T-helper 1 cell (primary cell): ENCODE measurements around the gene CSE1L.
A peak's percentile ranks its signal among the peaks of the same experiment; 100 is the strongest.
"Not testable (repeated sequence)": the region's sequence is repeated elsewhere in the genome, so short reads cannot be mapped to it uniquely, and the experiment has no call there.

Source experiments
- DNase-seq, 5 donors: peaks; one replicate each; pipeline ENCODE4 v3.0.0-alpha.2; 2012 to 2020

CSE1L gene

DNA sequence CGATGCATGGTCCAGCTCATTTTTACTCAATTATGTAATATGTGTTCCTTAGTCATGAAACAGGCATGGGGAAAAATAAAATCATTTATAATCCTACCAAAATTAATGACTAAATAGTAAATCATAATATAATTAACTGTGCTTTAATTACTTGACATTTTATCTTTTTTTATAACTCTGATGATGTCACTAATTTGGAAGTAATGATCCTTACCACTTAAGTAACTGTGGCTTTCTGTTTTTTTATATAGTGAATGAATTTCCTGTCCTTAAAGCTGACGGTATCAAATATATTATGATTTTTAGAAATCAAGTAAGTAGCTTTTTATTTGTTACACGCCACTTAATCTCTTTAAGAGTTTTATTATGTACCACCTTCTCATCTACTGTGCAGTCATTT is 32.2 kb downstream of the CSE1L start:
- DNase-seq: no peak

DNA sequence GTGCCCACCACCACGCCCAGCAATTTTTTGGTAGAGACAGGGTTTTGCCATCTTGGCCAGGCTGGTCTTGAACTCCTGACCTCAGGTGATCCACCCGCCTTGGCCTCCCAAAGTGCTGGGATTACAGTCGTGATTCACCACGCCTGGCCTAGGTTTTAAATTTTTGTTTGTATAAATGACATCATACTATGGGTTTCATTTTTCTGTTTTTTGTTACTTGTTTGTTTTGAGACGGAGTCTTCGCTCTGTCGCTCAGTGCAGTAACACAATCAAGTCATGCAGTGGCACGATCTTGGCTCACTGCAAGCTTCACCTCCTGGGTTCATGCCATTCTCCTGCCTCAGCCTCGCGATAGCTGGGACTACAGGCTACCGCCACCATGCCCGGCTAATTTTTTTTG is 36.2 kb downstream of the CSE1L start:
- DNase-seq: not testable (repeated sequence)

DNA sequence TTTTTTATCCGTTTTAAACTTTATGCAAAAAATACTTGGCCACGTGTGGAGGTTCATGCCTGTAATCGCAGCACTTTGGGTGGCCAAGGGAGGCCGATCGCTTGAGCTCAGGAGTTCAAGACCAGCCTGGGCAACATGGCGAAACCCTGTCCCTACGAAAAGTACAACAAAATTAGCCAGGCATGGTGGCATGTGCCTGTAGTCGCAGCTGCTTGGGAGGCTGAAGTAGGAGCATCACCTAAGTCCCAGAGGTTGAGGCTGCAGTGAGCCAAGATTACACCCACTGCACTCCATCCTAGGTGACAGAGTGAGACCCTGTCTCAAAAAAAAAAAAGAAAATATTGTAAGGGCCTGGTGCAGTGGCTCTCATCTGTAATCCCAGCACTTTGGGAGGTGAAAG is 45.0 kb downstream of the CSE1L start:
- no peak for DNase-seq

DNA sequence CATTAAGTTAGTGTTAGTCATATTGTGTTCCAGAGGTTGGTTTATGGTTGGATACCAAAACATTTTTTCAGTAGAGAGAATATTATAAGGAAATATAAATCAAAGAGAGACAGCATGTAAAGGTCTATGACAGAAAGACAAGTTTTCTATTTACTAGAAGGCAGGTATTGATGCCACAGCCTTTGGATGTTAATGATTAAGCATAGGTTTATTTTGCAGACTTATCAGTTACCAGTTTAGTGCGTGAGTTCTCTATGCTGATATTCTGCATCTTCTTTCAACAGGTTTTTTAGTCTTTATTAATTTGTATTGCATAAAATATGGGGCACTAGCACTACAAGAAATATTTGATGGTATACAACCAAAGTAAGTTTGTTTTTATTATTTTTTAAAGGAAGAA is 45.6 kb downstream of the CSE1L start:
- no peak for DNase-seq

DNA sequence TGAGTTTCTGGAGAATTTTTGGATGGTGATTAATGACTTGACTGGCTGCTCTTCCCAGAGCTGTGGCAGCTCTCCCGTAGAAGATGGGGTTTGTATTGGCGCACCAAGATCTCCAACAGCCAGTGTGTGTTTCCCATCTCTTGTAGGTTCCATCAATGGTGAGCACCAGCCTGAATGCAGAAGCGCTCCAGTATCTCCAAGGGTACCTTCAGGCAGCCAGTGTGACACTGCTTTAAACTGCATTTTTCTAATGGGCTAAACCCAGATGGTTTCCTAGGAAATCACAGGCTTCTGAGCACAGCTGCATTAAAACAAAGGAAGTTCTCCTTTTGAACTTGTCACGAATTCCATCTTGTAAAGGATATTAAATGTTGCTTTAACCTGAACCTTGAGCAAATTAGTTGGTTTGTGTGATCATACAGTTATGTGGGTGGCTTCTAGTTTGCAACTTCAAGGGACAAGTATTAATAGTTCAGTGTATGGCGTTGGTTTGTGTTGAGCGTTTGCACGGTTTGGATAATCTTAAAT is 50.2 kb downstream of the CSE1L start:
- DNase-seq: no peak

DNA sequence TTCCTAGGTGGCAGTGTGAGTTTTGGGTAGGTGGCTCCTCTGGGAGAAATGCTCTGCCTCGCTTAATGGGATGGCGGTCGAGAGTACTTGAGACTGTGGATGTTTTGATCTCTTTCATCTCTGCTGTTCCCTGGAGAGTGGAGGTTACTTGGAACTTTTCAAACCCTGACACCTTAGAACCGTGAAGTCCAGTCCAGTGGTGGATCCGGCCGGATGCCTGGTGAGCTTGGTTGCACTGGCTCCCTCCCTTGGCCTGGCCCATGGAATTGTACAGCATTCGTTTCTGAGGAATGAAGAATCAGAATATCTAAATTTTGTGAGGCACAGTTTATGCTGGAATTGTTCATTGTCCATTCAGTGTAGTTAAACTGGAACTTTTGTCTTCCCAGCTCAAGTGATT is 51.0 kb downstream of the CSE1L start:
- DNase-seq: no peak

DNA sequence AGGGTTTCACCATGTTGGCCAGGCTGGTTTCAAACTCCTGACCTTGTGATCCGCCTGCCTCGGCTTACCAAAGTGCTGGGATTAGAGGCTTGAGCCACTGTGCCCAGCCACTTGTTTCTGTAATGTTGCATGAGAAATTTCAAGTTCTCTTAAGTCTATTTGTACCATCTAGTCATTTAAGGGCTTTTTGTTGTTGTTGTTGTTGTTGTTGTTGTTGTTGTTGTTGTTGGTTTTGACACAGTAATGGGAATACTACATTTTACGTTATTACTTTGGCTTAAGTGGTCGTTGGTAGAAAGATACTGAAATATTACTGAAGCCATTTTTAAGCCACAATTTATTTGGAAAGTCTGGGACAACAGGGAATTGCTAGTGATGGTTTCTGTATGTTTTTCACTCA is 52.0 kb downstream of the CSE1L start:
- no peak for DNase-seq

DNA sequence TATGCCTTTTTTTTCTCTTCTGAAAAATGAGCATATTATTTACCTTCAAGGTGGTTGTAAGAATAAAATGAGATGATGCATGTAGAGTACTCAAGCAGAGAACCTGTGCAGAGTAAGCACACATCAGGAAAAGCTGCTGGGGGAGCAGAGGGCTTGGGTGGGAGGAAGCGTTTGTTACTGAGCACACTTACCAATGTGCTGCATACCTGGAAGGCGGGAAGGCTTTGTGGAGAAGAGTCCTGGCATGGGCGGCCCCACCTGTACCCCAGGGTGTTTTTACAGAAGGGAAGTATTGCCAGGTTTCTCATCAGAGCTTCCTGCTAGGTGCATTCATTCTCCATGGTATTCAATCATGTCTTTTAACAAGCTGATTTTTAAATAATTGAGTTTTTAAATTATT is 52.9 kb downstream of the CSE1L start:
- DNase-seq: no peak

DNA sequence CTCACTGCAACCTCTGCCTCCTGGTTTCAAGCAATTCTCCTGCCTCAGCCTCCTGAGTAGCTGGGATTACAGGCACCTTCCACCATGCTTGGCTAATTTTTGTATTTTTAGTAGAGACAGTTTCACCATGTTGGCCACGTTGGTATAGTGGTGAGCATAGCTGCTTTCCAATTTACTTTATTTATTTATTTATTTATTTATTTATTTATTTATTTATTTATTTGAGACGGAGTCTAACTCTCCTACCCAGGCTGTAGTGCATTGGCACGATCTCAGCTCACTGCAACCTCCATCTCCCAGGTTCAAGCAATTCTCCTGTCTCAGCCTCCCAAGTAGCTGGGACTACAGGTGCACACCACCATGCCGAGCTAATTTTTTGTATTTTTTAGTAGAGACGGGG is 54.2 kb downstream of the CSE1L start:
- not testable (repeated sequence) for DNase-seq

DNA sequence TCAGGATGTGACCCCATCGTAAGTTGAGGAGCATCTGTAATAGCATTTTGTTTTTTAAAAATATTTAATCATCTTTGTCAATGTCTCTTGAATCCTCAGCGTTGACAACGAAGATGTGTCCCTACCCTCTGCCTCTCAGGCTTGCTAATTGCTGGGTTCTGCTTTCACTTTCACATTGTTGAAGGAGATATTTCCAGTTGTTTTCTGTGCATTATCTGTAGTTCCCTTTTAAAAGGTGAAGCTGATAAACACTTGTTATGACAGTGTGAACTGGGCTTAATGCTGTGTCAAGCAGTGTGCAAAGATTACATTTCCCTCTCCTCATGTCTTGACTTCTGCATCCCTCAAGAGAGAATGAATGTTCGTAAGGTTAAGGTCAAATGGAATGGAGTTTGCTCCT is 54.9 kb downstream of the CSE1L start:
- DNase-seq: no peak

DNA sequence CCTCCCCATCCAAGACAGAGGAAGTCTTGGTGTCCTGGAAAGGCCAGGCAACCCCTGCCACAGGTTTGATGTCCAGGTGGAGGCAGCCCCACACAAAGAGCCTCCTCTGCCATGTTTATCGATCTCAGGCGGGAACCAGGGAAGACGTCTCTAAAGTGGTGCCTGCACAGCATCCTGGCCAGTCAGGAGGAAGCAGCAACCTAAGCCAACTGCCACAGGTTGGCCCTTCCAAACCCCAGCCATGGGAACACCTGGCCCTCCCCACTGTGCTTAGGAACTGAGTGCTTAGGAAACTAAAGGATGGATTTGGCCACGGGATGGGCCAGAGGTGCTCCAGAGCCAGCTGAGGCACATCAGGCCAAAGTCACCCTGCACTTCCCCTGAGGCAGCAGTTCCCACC is 56.9 kb downstream of the CSE1L start:
- DNase-seq: no peak

DNA sequence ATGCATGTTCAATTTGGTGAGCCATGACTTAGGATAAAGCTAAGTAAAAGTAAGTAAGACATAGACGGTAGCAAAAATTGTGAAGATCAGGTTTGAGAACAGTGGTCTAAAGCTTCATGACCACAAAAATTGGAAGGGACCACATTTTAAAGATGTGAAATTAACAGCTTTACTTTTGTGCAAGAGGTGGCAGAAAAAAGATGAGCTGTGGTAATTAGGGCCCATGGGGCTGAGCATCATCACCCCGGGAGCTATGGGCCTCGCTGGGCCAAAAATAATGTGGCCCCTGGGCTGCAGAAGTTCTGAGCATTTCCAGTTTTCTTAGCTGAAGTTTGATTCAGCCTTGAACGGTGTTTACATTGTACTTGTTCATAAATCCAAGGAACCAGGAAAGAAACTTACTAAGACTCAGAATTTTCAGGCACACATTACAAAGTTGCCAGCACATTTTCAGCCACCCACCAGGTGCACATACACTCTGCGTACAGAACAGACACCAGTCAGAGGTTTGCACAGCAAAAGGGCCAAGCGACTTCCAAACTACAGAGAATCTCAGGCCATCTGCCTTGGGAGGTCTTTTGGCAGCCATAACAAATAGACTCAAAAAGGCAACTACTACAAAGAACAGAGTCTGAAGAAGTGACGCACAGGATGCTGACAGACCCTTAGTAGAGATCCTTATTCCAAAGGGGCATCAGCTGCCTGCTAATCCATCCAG is 57.7 kb downstream of the CSE1L start:
- no peak for DNase-seq

DNA sequence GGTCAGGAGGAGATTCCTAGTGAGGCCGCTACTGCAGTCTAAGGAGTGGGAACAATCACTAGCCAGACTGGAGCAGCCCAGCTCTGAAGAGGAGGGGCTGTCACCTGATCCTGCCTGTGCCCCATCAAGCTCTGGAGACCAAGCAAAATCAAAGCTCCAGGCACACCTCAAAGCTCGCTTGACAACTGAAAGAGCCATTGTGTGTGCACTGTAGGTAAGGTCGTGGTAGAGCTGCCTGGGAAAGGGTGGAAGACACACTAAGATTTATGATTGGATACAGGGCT is 58.2 kb downstream of the CSE1L start:
- DNase-seq: no peak

DNA sequence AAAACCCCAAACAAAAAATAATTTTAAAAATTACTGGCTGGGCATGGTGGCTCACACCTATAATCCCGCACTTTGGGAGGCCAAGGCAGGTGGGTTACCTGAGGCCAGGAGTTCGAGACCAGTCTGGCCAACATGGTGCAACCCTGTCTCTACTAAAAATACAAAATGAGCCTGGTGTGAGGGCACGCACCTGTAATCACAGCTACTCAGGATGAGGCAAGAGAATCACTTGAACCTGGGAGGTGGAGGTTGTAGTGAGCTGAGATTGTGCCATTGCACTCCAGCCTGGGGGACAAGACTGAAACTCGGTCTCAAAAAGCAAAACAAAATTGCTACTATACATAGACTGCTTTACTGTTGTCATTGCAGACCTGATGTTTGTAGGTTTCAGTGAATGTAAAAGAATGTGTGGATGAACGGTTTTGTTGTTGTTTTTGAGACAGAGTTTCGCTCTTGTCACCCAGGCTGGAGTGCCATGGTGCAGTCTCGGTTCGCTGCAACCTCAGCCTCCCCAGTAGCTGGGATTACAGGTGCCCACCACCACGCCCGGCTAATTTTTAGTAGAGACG is 59.0 kb downstream of the CSE1L start:
- DNase-seq: not testable (repeated sequence)

DNA sequence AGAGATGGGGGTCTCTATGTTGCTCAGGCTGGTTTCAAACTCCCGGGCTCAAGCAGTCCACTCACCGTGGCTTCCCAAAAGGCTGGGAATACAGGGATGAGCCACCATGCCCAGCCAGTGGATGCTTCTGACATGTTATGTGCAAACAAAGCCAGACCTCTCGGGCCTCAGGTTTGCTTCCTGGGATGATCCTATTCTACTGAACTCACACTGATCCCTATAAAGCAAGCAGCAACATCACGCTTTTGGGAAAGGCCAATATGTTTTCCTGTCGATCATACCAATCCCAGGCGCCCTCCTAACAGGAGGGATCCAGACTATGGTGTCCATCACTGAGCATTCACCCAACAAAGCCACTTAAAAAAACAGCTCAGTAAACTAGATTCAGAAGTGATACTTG is 60.2 kb downstream of the CSE1L start:
- DNase-seq: no peak

DNA sequence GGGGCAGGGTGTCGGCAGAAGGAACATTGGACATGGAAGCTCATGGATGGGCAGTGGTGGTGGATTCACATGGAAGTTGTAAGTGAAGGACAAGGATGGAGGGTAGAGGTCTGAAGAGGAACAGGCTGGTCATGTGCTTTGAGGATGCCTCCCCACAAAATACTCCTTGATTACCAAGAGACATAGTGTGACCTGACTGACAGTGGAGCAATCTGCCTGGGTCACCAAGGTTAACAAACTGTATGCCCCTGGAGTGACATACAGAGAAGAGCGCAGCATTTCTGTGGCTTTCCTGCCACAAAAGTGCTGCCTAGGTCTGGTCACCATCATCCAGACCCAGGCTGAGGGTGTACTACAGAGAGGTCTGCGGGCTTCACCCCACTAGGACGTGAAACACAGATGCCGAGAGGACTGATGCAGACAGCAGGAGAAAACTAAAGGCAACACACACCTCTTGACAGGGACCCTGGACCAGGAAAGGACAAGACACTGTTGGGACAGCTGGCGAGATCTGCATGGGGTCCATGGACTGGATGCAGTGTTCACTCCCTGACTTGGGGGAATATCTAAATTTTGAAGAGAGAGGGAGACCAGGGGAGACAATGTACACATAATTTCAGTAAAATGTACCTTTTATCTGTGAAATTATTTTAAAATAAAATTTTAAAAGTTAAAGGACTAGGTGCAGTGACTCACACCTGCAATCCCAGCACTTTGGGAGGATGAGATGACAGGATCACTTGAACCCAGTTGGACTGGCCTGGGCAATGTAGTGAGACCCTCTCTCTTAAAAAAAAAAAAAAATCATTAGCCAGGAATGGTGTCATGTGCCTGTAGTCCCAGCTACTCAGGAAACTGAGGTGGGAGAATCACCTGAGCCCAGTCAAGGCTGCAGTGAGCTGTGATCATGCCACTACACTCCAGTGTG is 64.9 kb downstream of the CSE1L start:
- no peak for DNase-seq

DNA sequence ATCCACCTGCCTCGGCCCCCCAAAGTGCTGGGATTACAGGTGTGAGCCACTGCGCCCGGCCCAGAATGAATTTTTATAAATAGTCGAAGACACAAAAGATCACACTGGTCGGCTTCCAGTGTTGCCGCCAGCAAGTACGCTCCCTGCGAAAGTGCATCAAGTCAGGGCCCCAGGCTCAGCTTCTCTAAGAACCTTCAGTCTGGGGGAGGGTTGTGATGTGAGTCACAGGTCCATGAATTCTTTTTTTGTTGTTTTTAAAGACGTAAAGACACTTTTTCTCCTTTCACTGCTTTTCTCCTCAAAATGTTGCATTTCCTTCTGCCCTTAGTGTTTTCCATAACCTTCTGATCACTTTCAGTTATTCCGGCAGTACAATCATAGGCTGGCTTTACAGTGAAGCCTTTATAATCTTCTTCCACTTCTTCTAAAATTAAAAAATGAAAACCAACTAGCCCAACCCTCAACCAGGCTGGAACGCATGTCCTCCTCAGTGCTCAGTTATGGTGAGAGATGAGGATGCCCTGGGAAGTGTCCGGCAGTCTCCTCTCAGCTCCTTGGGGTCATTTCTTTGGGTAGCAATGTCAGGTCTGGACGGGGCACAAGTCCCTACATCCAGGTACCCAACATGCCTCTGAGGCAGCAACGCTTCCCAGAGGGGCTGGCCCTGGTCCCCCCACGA is 66.6 kb downstream of the CSE1L start:
- DNase-seq: no peak

DNA sequence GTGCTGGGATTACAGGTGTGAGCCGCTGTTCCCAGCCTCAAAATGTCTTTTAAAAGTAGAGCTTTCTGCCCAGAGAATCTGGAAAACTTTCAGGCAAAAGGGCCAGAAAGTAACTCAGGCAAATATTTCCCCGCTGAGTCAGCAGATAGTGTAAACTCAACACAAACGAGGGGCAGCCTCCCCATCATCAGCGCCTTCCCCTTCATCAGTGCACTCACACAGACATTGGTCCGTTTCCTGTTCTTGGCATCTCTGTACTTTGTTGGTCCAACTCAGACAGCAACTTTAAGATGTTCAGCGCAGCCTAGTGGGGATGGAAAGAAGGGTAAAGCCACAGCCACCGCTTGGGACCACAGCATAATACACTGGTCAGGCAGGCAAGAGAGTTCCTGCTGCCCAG is 69.5 kb downstream of the CSE1L start:
- no peak for DNase-seq

DNA sequence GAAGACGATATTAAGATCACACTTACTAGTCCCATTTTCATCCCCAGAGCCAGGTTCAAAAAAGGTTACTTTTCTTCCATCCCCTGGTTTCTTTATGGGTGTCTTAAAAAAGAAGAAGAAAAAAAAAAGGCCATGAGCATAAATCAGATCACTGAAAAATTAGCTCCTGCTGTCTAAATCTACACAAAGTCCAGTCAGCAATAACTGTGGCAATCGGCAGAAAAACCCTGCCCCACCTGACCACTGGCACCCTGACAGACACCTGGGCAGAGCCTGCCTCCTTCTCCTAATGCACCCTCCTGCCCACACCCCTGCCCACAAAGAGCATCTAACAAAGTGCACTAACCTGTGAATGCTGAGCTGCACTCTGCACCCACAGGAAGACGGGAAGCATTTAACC is 72.2 kb downstream of the CSE1L start:
- no peak for DNase-seq

DNA sequence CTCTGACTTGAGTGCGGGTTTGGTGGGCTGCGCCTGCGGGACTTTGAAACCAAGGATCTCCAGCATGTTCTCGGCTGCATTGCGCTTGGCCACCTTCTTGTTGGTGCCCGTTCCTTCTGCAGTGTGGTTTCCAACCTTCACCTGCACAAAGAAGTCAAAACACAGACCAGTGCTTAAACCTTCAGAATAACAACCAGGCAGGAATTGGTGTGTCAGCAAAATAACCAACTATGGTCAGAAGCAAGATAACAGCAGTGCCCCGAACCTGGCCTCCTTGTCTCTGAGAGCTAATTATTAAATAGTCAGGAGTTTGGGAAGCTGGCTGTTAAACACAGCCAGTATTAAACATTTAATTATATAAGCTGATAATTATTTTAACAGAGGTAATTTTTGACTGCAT is 73.9 kb downstream of the CSE1L start:
- no peak for DNase-seq

DNA sequence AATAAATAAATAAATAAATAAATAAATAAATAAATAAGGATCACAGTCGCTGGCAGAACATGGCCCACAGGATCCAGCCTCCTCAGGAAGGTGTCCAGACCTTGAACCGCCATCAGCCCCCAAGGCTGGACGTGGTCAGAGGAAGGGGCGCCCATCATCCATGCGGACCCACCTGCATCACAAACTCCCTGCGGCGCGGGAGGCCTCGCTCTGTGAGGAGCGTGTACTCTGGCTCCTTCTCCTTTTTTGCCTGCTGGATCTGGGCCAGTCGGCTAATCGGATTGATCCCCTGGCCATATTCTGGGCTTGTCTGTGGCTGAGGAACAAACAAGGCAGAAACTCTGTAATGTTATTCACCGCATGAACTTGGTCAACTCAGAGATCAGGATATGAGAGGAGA is 76.8 kb downstream of the CSE1L start:
- no peak for DNase-seq

DNA sequence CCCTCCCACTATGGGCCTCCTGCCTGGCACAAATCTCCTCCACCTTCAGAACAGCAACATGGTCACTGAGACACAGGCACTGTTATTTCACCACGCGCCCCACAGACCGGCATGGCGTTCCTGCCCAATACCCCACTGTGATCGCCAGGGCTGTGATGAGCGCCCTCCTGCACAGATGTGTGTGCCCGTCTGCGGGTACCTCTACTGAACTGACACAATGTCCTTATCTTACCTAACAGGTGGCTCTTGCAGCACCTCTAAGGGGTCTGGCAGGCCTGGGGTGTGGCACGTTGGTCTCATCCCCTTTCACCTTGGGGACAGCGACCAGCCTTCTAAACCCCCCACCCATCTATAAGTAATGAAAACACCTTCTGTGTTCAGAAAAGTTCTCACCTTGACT is 77.9 kb downstream of the CSE1L start:
- no peak for DNase-seq

DNA sequence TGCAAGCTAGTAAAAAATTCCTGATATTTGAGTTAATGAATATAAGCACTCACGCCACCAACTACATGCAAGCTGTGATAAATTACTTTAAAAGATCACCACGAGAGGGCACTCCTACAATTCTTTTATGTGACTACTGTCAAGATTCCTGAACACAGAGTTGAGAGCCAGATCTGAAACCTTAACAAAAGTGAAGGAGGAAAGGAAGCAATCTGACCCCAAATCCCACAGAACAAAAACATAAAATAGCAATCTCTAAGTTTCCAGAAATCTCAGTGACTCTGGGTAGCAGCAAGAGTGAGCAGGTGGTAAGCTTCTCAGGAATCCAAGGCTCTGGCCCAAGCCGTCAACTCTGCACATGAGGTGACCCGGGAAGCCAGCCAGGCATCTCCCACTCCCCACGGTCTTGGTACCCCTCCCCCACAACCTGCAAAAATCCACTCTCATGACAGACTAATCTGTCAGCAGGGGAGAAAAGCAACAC is 86.9 kb downstream of the CSE1L start:
- DNase-seq: peak in 2 of 5 donors; percentile 10 to 44
